IMR-90 (cell line): ENCODE data around the gene COA1.

ENCODE experiments used
- RAD21 ChIP-seq: IDR thresholded peaks from 2 replicates; pipeline ENCODE4 v1.6.1; 2012; ENCODE audit warnings: low read length, improper control_type of control experiment
- TF ChIP-seq, protein P1 (sequence below): conservative IDR thresholded peaks from 2 replicates; pipeline ENCODE4 v1.5.1; 2012; ENCODE audit warnings: mild to moderate bottlenecking, low read depth, low read length, improper control_type of control experiment
- TF ChIP-seq, protein P2 (sequence below): fragments of 150-350 bp; IDR thresholded peaks from 2 replicates; pipeline ENCODE4 v1.6.1; 2017; ENCODE audit warnings: mild to moderate bottlenecking, antibody characterized with exemption, low read length, low read depth

DNA sequence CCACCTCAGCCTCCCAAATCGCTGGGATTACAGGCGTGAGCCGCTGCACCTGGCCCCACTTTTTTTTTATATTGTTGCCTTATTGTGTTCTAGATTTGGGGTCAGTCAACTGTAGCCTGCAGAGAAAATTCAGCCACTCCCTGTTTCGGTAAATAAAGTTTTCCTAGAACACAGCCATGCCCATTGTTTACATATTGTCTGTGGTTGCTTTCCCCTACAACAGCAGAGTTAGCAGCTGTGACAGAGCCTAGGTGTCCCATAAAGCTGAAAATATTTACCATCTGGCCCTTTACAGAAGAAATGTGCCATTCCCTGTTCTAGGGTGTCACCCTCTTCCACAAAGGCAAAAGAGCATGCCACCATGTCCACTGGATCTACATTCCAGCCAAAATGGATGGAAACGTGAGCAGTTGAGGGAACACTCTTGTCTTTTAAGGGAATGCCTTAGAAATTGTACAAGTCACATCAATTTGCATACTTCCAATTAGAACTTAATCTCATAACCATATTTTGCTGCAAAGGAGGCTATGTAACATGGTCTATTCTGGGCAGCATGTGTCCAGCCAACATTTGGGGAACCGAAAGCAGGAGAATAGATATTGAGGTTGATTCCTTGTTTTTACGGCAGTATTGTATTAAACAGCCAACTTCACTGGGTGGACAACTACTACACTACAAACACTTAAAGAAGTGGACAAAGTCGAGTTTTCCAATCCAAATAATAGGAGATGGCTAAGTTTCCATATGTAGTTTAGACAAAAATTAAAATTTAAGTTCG lies 18.2 kb upstream of the COA1 start:
- TF ChIP-seq, protein P1, sequence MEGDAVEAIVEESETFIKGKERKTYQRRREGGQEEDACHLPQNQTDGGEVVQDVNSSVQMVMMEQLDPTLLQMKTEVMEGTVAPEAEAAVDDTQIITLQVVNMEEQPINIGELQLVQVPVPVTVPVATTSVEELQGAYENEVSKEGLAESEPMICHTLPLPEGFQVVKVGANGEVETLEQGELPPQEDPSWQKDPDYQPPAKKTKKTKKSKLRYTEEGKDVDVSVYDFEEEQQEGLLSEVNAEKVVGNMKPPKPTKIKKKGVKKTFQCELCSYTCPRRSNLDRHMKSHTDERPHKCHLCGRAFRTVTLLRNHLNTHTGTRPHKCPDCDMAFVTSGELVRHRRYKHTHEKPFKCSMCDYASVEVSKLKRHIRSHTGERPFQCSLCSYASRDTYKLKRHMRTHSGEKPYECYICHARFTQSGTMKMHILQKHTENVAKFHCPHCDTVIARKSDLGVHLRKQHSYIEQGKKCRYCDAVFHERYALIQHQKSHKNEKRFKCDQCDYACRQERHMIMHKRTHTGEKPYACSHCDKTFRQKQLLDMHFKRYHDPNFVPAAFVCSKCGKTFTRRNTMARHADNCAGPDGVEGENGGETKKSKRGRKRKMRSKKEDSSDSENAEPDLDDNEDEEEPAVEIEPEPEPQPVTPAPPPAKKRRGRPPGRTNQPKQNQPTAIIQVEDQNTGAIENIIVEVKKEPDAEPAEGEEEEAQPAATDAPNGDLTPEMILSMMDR: no peak
- TF ChIP-seq, protein P2, sequence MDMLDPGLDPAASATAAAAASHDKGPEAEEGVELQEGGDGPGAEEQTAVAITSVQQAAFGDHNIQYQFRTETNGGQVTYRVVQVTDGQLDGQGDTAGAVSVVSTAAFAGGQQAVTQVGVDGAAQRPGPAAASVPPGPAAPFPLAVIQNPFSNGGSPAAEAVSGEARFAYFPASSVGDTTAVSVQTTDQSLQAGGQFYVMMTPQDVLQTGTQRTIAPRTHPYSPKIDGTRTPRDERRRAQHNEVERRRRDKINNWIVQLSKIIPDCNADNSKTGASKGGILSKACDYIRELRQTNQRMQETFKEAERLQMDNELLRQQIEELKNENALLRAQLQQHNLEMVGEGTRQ: no peak
- no peak for TF ChIP-seq RAD21
